GM23248 (cell line): ENCODE data around the gene PRDM16. TPM values are rescaled to one million over a fixed set of nuclear protein-coding genes. Genes with fewer than 3 reads are reported as not detected.

Experiments
- DNase-seq: peaks from one replicate; pipeline ENCODE4 v3.0.0-alpha.2; 2015
- H2AFZ ChIP-seq: fragments of 200-600 bp; sonication (generic); 2 replicates; pipeline ENCODE4 v1.6.1; 2016; ENCODE audit warnings: antibody characterized with exemption
- H3F3A ChIP-seq: fragments of 200-600 bp; sonication (generic); 2 replicates; pipeline ENCODE4 v1.6.1; 2016; ENCODE audit warnings: mild to moderate bottlenecking, antibody characterized with exemption, mixed run types; ENCODE audit not compliant: insufficient read depth
- H3K27ac ChIP-seq: fragments of 200-600 bp; sonication (generic); 2 replicates; pipeline ENCODE4 v1.5.1; 2016; ENCODE audit warnings: mild to moderate bottlenecking
- H3K27me3 ChIP-seq: fragments of 200-600 bp; sonication (generic); replicated peaks from 2 replicates; pipeline ENCODE4 v1.6.1; 2016; ENCODE audit warnings: mild to moderate bottlenecking; ENCODE audit not compliant: insufficient read depth
- H3K36me3 ChIP-seq: fragments of 200-600 bp; sonication (generic); 2 replicates; pipeline ENCODE4 v1.6.1; 2016; ENCODE audit warnings: low read depth, mild to moderate bottlenecking
- H3K4me1 ChIP-seq: fragments of 200-600 bp; sonication (generic); 2 replicates; pipeline ENCODE4 v1.6.1; 2016; ENCODE audit warnings: mild to moderate bottlenecking; ENCODE audit not compliant: insufficient read depth
- H3K4me2 ChIP-seq: fragments of 200-600 bp; sonication (generic); one replicate; pipeline ENCODE4 v1.6.1; 2016; ENCODE audit warnings: mild to moderate bottlenecking; ENCODE audit not compliant: unreplicated experiment
- H3K4me3 ChIP-seq: fragments of 200-600 bp; sonication (generic); 2 replicates; pipeline ENCODE4 v1.5.1; 2016; ENCODE audit warnings: mild to moderate bottlenecking
- H3K79me2 ChIP-seq: fragments of 200-600 bp; sonication (generic); 2 replicates; pipeline ENCODE4 v1.6.1; 2016; ENCODE audit warnings: mild to moderate bottlenecking; ENCODE audit not compliant: insufficient read depth
- H3K9ac ChIP-seq: fragments of 200-600 bp; sonication (generic); 2 replicates; pipeline ENCODE4 v1.6.1; 2016; ENCODE audit warnings: mild to moderate bottlenecking
- H3K9me2 ChIP-seq: fragments of 200-600 bp; sonication (generic); 2 replicates; pipeline ENCODE4 v1.6.1; 2016; ENCODE audit warnings: mixed run types, mild to moderate bottlenecking, moderate library complexity; ENCODE audit not compliant: insufficient read depth
- H3K9me3 ChIP-seq: fragments of 200-600 bp; sonication (generic); one replicate; pipeline ENCODE4 v1.6.1; 2017; ENCODE audit warnings: low read depth
- H4K20me1 ChIP-seq: fragments of 200-600 bp; sonication (generic); 2 replicates; pipeline ENCODE4 v1.6.0; 2016; ENCODE audit not compliant: insufficient read depth
- EZH2 ChIP-seq: fragments of 200-600 bp; sonication (generic); IDR thresholded peaks from 2 replicates; pipeline ENCODE4 v1.6.1; 2018; ENCODE audit warnings: antibody characterized with exemption, mild to moderate bottlenecking; ENCODE audit not compliant: insufficient read depth, poor library complexity, severe bottlenecking
- EZH2phosphoT487 ChIP-seq: fragments of 200-600 bp; sonication (generic); IDR thresholded peaks from 2 replicates; pipeline ENCODE4 v1.6.1; 2018; ENCODE audit warnings: antibody characterized with exemption, moderate library complexity, mild to moderate bottlenecking, low read depth; ENCODE audit not compliant: insufficient read depth
- WGBS, 2 experiments: methylation state at CpG; one replicate each; pipeline ENCODE4 v1.1.6; 2015 to 2017; ENCODE audit warnings: low lambda C conversion rate in 2 of 2, low coverage in 1 of 2; ENCODE audit errors: missing lambda C conversion rate in 2 of 2; 5-methylcytosine and 5-hydroxymethylcytosine counted together
- in situ Hi-C: fragments of 300-500 bp; cut with MboI; formaldehyde crosslinking; loops from 2 replicates; pipeline ENCODE4 v1.15.0; 2020
- polyA plus RNA-seq: library from polyadenylated mRNA; unstranded; fragments of >200 nt; fragmentation: Nextera tagmentation; extraction: Ambion mirVana; gene quantifications from 2 replicates; pipeline ENCODE4 v1.2.1, GENCODE V29; 2016
- total RNA-seq: library from RNA; depleted of rRNA; stranded (reverse); fragments of >200 nt; shearing (Covaris generic); gene quantifications from 2 replicates; pipeline ENCODE4 v1.2.3, GENCODE V29; 2014

PRDM16 gene
- total and polyA plus RNA-seq, 2 experiments from 2014 or later: 0.18 TPM; not detected in 1

- no peaks in the 10 kb centered on the region for H4K20me1 ChIP-seq
- in situ Hi-C loops: no loop called here
- no peaks in the 10 kb centered on the region for H3K4me1 ChIP-seq
- H3F3A ChIP-seq: no peaks in the 10 kb centered on the region
- WGBS, 2 experiments: 42 to 51% methylated on average over 9 of the region's 9 CpGs
- no peak overlapping the region for H3K4me2 ChIP-seq
- DNase-seq: no peak
- no peak overlapping the region for H2AFZ ChIP-seq
- no peak overlapping the region for H3K27ac ChIP-seq
- H3K27me3 ChIP-seq: peaks cover 30% of the 10 kb centered on the region
- TF ChIP-seq EZH2: no peak
- no peak for TF ChIP-seq EZH2phosphoT487
- H3K36me3 ChIP-seq: no peaks in the 10 kb centered on the region
- H3K79me2 ChIP-seq: no peaks in the 10 kb centered on the region
- H3K4me3 ChIP-seq: no peak overlapping the region
- H3K9ac ChIP-seq: no peak overlapping the region
- H3K9me3 ChIP-seq: no peaks in the 10 kb centered on the region
- H3K9me2 ChIP-seq: no peaks in the 10 kb centered on the region
These were observed 369.7 kb downstream of the PRDM16 start for GRCh38 chr1:3438661-3439180.

GRCh38 chr1:3439346-3440299 is 370.6 kb downstream of the PRDM16 start:
- H3K9ac ChIP-seq: no peak overlapping the region
- no peaks in the 10 kb centered on the region for H3K4me1 ChIP-seq
- no peak overlapping the region for H3K4me3 ChIP-seq
- no peaks in the 10 kb centered on the region for H4K20me1 ChIP-seq
- H2AFZ ChIP-seq: no peak overlapping the region
- TF ChIP-seq EZH2 (no peak), EZH2phosphoT487 (no peak)
- H3K79me2 ChIP-seq: no peaks in the 10 kb centered on the region
- no peaks in the 10 kb centered on the region for H3K36me3 ChIP-seq
- in situ Hi-C loops: no loop called here
- H3K27ac ChIP-seq: no peak overlapping the region
- no peaks in the 10 kb centered on the region for H3K9me2 ChIP-seq
- no peak overlapping the region for H3K4me2 ChIP-seq
- H3K9me3 ChIP-seq: no peaks in the 10 kb centered on the region
- no peak for DNase-seq
- peaks cover 30% of the 10 kb centered on the region for H3K27me3 ChIP-seq
- 46 to 49% methylated on average over 23 to 27 of the region's 27 CpGs for WGBS, 2 experiments
- H3F3A ChIP-seq: no peaks in the 10 kb centered on the region

GRCh38 chr1:3440300-3440681 is 371.3 kb downstream of the PRDM16 start:
- TF ChIP-seq EZH2phosphoT487 (no peak), EZH2 (no peak)
- peaks cover 30% of the 10 kb centered on the region for H3K27me3 ChIP-seq
- H3K9me3 ChIP-seq: no peaks in the 10 kb centered on the region
- no peak for DNase-seq
- H3K36me3 ChIP-seq: no peaks in the 10 kb centered on the region
- no peaks in the 10 kb centered on the region for H4K20me1 ChIP-seq
- H3F3A ChIP-seq: no peaks in the 10 kb centered on the region
- 32 to 35% methylated on average over 7 to 10 of the region's 10 CpGs for WGBS, 2 experiments
- H2AFZ ChIP-seq: no peak overlapping the region
- in situ Hi-C loops: no loop called here
- H3K27ac ChIP-seq: no peak overlapping the region
- H3K9me2 ChIP-seq: no peaks in the 10 kb centered on the region
- no peak overlapping the region for H3K9ac ChIP-seq
- H3K79me2 ChIP-seq: no peaks in the 10 kb centered on the region
- no peak overlapping the region for H3K4me3 ChIP-seq
- no peaks in the 10 kb centered on the region for H3K4me1 ChIP-seq
- no peak overlapping the region for H3K4me2 ChIP-seq

GRCh38 chr1:3440711-3441409 is 371.9 kb downstream of the PRDM16 start:
- Histone ChIP-seq H3K4me2 (no peak overlapping the region), H3K36me3 (no peaks in the 10 kb centered on the region), H3K9ac (no peak overlapping the region), H3K79me2 (no peaks in the 10 kb centered on the region), H3K27ac (no peak overlapping the region), H4K20me1 (no peaks in the 10 kb centered on the region), H3F3A (no peaks in the 10 kb centered on the region), H3K4me3 (no peak overlapping the region), H3K9me3 (no peaks in the 10 kb centered on the region), H3K27me3 (peaks cover 30% of the 10 kb centered on the region), H3K9me2 (no peaks in the 10 kb centered on the region), H3K4me1 (no peaks in the 10 kb centered on the region), H2AFZ (no peak overlapping the region)
- in situ Hi-C loops: no loop called here
- 23 to 27% methylated on average over 20 of the region's 20 CpGs for WGBS, 2 experiments
- TF ChIP-seq EZH2: no peak
- no peak for TF ChIP-seq EZH2phosphoT487
- DNase-seq: no peak
